Erythroblast (primary cell): Measurements from ENCODE around the gene CYFIP2.

ENCODE experiments used
- GATA1 ChIP-seq: IDR thresholded peaks from 2 replicates; pipeline ENCODE4 v1.6.1; 2011; ENCODE audit warnings: low read depth, mild to moderate bottlenecking, control low read depth, low read length, moderate library complexity
- POLR2A ChIP-seq: IDR thresholded peaks from 2 replicates; pipeline ENCODE4 v1.6.1; 2011; ENCODE audit warnings: mild to moderate bottlenecking, low read length

GRCh38 chr5:157266286-157267007 lies 524 bp downstream of the CYFIP2 start:
- no peak for TF ChIP-seq POLR2A
- TF ChIP-seq GATA1: no peak
